GM12878 (cell line): ENCODE data around the gene TOX4. TPM values are rescaled to one million over a fixed set of nuclear protein-coding genes. Genes with fewer than 3 reads are reported as not detected.

Experiments used
- ATAC-seq: fragments of 200-7000 bp; cut with Tn5 transposase; 3 replicates; pipeline ENCODE4 v1.9.1; 2020; ENCODE audit warnings: mild to moderate bottlenecking, moderate library complexity
- BruUV-seq: library from RNA; stranded (reverse); fragments of 400-500 nt; replicated peaks from 2 replicates; lab custom pipeline; 2021; lab: Mats Ljungman, UMichigan
- CTCF ChIA-PET: fragments of 300-600 bp; sonication (Branson Sonifier 250); formaldehyde crosslinking; extraction: SDS; loops from one replicate; lab custom pipeline; 2021; ENCODE audit warnings: inconsistent platforms; lab: Yijun Ruan, JAX
- POLR2A ChIA-PET: fragments of 350-600 bp; formaldehyde crosslinking; extraction: SDS; loops from one replicate; lab custom pipeline; 2021; ENCODE audit warnings: inconsistent platforms; lab: Charles Lee
- RAD21 ChIA-PET: fragments of 300-600 bp; sonication (Branson Sonifier 250); formaldehyde crosslinking; loops from one replicate; lab custom pipeline; 2023; ENCODE audit warnings: antibody characterized with exemption; ENCODE audit not compliant: unreplicated experiment; lab: Charles Lee
- SMC1A ChIA-PET: fragments of 300-600 bp; sonication (Branson Sonifier 250); formaldehyde crosslinking; loops from one replicate; lab custom pipeline; 2023; ENCODE audit not compliant: unreplicated experiment, uncharacterized antibody; lab: Charles Lee
- DNase-seq: peaks from one replicate; pipeline ENCODE4 v3.0.0-alpha.2; 2011; ENCODE audit warnings: low read depth, low spot score
- FAIRE-seq: peaks from 3 replicates; lab custom pipeline; 2011; peaks lifted over from hg19 to GRCh38; lab: Jason Lieb, UNC
- H2AFZ ChIP-seq: 2 replicates; pipeline ENCODE4 v1.6.0; 2011; ENCODE audit warnings: low read depth, low read length, control low read depth; ENCODE audit not compliant: control insufficient read depth
- H3K27ac ChIP-seq: 2 replicates; pipeline ENCODE4 v1.5.1; 2011; ENCODE audit warnings: control low read depth; ENCODE audit not compliant: control insufficient read depth, insufficient read depth
- H3K27me3 ChIP-seq, 2 experiments: replicated peaks in 1 of 2; 2 replicates each; pipeline versions ENCODE4 v1.6.0 to v1.6.1; 2011; ENCODE audit warnings: low read length in 1 of 2; ENCODE audit not compliant: control insufficient read depth in 2 of 2, insufficient read depth in 2 of 2
- H3K36me3 ChIP-seq, 2 experiments: 2 replicates each; pipeline ENCODE4 v1.5.1; 2011; ENCODE audit warnings: low read length in 1 of 2; ENCODE audit not compliant: control insufficient read depth in 2 of 2, insufficient read depth in 2 of 2
- H3K4me1 ChIP-seq: 2 replicates; pipeline ENCODE4 v1.6.1; 2011; ENCODE audit warnings: mild to moderate bottlenecking, low read length, moderate library complexity, mixed read lengths; ENCODE audit not compliant: control insufficient read depth, insufficient read depth
- H3K4me2 ChIP-seq: 2 replicates; pipeline ENCODE4 v1.6.0; 2011; ENCODE audit warnings: control low read depth; ENCODE audit not compliant: control insufficient read depth, insufficient read depth
- H3K4me3 ChIP-seq: fragments of 200-600 bp; sonication (generic); 2 replicates; pipeline ENCODE4 v1.5.1; 2016
- H3K79me2 ChIP-seq: 2 replicates; pipeline ENCODE4 v1.6.0; 2011; ENCODE audit warnings: low read length; ENCODE audit not compliant: control insufficient read depth, insufficient read depth
- H3K9ac ChIP-seq: 2 replicates; pipeline ENCODE4 v1.8.0; 2011; ENCODE audit warnings: low read length, control low read depth, mixed read lengths; ENCODE audit not compliant: control insufficient read depth, insufficient read depth
- H3K9me3 ChIP-seq: replicated peaks from 3 replicates; pipeline ENCODE4 v1.5.1; 2011; ENCODE audit warnings: mild to moderate bottlenecking, low read length; ENCODE audit not compliant: control insufficient read depth, insufficient read depth
- H4K20me1 ChIP-seq: 2 replicates; pipeline ENCODE4 v1.6.0; 2011; ENCODE audit not compliant: control insufficient read depth, insufficient read depth
- ASH2L ChIP-seq: fragments of 300-600, 200-600 bp; sonication (generic); IDR thresholded peaks from 2 replicates; pipeline ENCODE4 v1.6.1; 2017; ENCODE audit warnings: low read depth, mild to moderate bottlenecking, borderline replicate concordance
- CBFB ChIP-seq: IDR thresholded peaks from 2 replicates; pipeline ENCODE4 v1.6.1; 2016; ENCODE audit warnings: antibody characterized with exemption, low read depth
- EED ChIP-seq: sonication (generic); IDR thresholded peaks from 2 replicates; pipeline ENCODE4 v1.6.1; 2016; ENCODE audit warnings: antibody characterized with exemption, low read depth
- ETV6 ChIP-seq, 2 experiments: fragments of 450-650 bp in 1 of 2; IDR thresholded peaks in 1 of 2; conservative IDR thresholded peaks in 1 of 2; 2 replicates each; pipeline ENCODE4 v1.6.1; 2014; ENCODE audit warnings: antibody characterized with exemption in 1 of 2, borderline replicate concordance in 1 of 2, low read depth in 1 of 2, mild to moderate bottlenecking in 1 of 2, moderate library complexity in 1 of 2
- GABPA ChIP-seq: IDR thresholded peaks from 2 replicates; pipeline ENCODE4 v1.6.1; 2014; ENCODE audit warnings: antibody characterized with exemption, low read depth, mild to moderate bottlenecking, inconsistent platforms
- GATAD2B ChIP-seq: fragments of 450-650 bp; conservative IDR thresholded peaks from 2 replicates; pipeline ENCODE4 v1.6.1; 2017; ENCODE audit warnings: low read depth, mild to moderate bottlenecking, moderate library complexity
- HCFC1 ChIP-seq: fragments of 150-350 bp; IDR thresholded peaks from 2 replicates; pipeline ENCODE4 v1.6.1; 2014; ENCODE audit warnings: low read length
- HDGF ChIP-seq: fragments of 450-650 bp; IDR thresholded peaks from 2 replicates; pipeline ENCODE4 v1.6.1; 2016; ENCODE audit warnings: antibody characterized with exemption
- IRF5 ChIP-seq: fragments of 450-650 bp; IDR thresholded peaks from 2 replicates; pipeline ENCODE4 v1.6.1; 2017; ENCODE audit warnings: borderline replicate concordance
- NR2C1 ChIP-seq: fragments of 450-650 bp; IDR thresholded peaks from 2 replicates; pipeline ENCODE4 v1.6.1; 2017; ENCODE audit warnings: antibody characterized with exemption, mild to moderate bottlenecking, moderate library complexity
- NR2F1 ChIP-seq: fragments of 450-650 bp; conservative IDR thresholded peaks from 2 replicates; pipeline ENCODE4 v1.6.1; 2017; ENCODE audit warnings: mild to moderate bottlenecking
- POLR2A ChIP-seq: IDR thresholded peaks from 2 replicates; pipeline ENCODE4 v1.6.1; 2011; ENCODE audit warnings: low read depth, mild to moderate bottlenecking, low read length
- POLR2AphosphoS2 ChIP-seq: IDR thresholded peaks from 2 replicates; pipeline ENCODE4 v1.6.1; 2011; ENCODE audit warnings: low read depth, mild to moderate bottlenecking, low read length, improper control_type of control experiment, moderate library complexity
- POLR2AphosphoS5 ChIP-seq: IDR thresholded peaks from 2 replicates; pipeline ENCODE4 v1.6.1; 2011; ENCODE audit warnings: mild to moderate bottlenecking, low read length, inconsistent platforms
- POU2F2 ChIP-seq: IDR thresholded peaks from 3 replicates; pipeline ENCODE4 v1.6.1; 2011; ENCODE audit warnings: low read depth, mild to moderate bottlenecking, low read length, borderline replicate concordance
- SIX5 ChIP-seq: IDR thresholded peaks from 2 replicates; pipeline ENCODE4 v1.6.1; 2011; ENCODE audit warnings: mild to moderate bottlenecking, low read depth, low read length, moderate library complexity; ENCODE audit not compliant: severe bottlenecking
- SMAD1 ChIP-seq: fragments of 450-650 bp; IDR thresholded peaks from 2 replicates; pipeline ENCODE4 v1.6.1; 2018; ENCODE audit warnings: mild to moderate bottlenecking, low read depth; ENCODE audit not compliant: partially characterized antibody
- SMARCA5 ChIP-seq: fragments of 450-650 bp; IDR thresholded peaks from 2 replicates; pipeline ENCODE4 v1.6.1; 2017; ENCODE audit warnings: mild to moderate bottlenecking
- TCF7 ChIP-seq: IDR thresholded peaks from 2 replicates; pipeline ENCODE4 v1.6.1; 2014; ENCODE audit warnings: antibody characterized with exemption, borderline replicate concordance
- USF2 ChIP-seq: IDR thresholded peaks from 2 replicates; pipeline ENCODE4 v1.6.1; 2011; ENCODE audit warnings: low read depth, low read length, improper control_type of control experiment, borderline replicate concordance
- ZNF622 ChIP-seq: fragments of 450-650 bp; IDR thresholded peaks from 2 replicates; pipeline ENCODE4 v1.6.1; 2017; ENCODE audit warnings: mild to moderate bottlenecking, inconsistent platforms
- WGBS: methylation state at CpG from one replicate; pipeline ENCODE4 v1.1.6; 2016; ENCODE audit warnings: low lambda C conversion rate; ENCODE audit not compliant: insufficient replicate concordance, insufficient coverage; ENCODE audit errors: missing lambda C conversion rate; 5-methylcytosine and 5-hydroxymethylcytosine counted together
- in situ Hi-C: fragments of 300-500 bp; cut with MboI; formaldehyde crosslinking; loops from 9 replicates; pipeline ENCODE4 v1.14.3; 2018; ENCODE audit warnings: mixed read lengths
- intact Hi-C: fragments of 100-400 bp; cut with micrococcal nuclease; formaldehyde crosslinking; loops from one replicate; pipeline ENCODE4 v1.14.2; 2022; ENCODE audit not compliant: unreplicated experiment
- polyA plus RNA-seq, 11 experiments: library from polyadenylated mRNA; depleted of rRNA in 4 of 11; unstranded in 6 of 11; stranded (reverse) in 5 of 11; fragments of >200 nt; fragmentation: Nextera tagmentation in 4 of 11; fragmentation: Illumina TruSeq in 1 of 11; extraction: Ambion mirVana in 4 of 11; extraction: Trizol in 1 of 11; gene quantifications; 1 replicate in 1 of 11; 2 replicates in 10 of 11; pipeline versions ENCODE4 v1.2.1 to v1.2.3, GENCODE V29; 2011 to 2016; ENCODE audit warnings: inconsistent platforms in 2 of 11, missing spikeins in 2 of 11, low read depth in 1 of 11
- total RNA-seq, 4 experiments: library from RNA; depleted of rRNA in 3 of 4; stranded (reverse); fragments of >200 nt in 3 of 4; fragmentation: Illumina TruSeq in 1 of 4; extraction: Trizol in 1 of 4; gene quantifications; 2 replicates each; pipeline versions ENCODE4 v1.2.1 to v1.2.3, GENCODE V29; 2013 to 2021

The TOX4 gene
- total and polyA plus RNA-seq, 10 of the 15 experiments (the other 5 are each of a cell fraction or from before 2014, with no cell fraction given), result 18.4 to 113 (median 55.2) TPM

- Histone ChIP-seq H3K4me3 (peak within 1 kb of the TSS; percentile 97), H3K36me3 (peaks cover 0 to 1% of the 10 kb centered on the region in 2 experiments), H4K20me1 (no peaks in the 10 kb centered on the region), H3K27me3 (no peaks in the 10 kb centered on the region), H3K4me1 (peaks cover 7% of the 10 kb centered on the region), H2AFZ (peak within 1 kb of the TSS; percentile 99), H3K9ac (peak within 1 kb of the TSS; percentile 94), H3K79me2 (peaks cover 43% of the 10 kb centered on the region), H3K9me3 (no peaks in the 10 kb centered on the region), H3K4me2 (peak within 1 kb of the TSS; percentile 87), H3K27ac (peak within 1 kb of the TSS; percentile 94)
- intact Hi-C loops (loop anchor here (1.0 to 2.0 kb wide), 5 partner anchors 19 to 101 kb away; partner anchors contain the start of genes METTL3, SUPT16H and TOX4), in situ Hi-C loops (no loop called here)
- POLR2A ChIA-PET, result interaction anchor here (0.6 to 7.3 kb wide), 12 partner anchors 10 to 1347 kb away, joined by 3 to 82 read pairs (median 4); partner anchors contain the start of genes METTL3 and RAB2B
- under 1% methylated on average over 36 of the region's 36 CpGs for WGBS
- peak; percentile 100 for FAIRE-seq
- DNase-seq, result peak; percentile 99
- RAD21 ChIA-PET, result interaction anchor here (0.7 to 3.2 kb wide), 14 partner anchors 12 to 241 kb away, joined by 3 to 46 read pairs (median 6); partner anchors contain the start of genes METTL3, RAB2B, SUPT16H and TOX4
- BruUV-seq, result no TSS peak
- ATAC-seq, result peak; percentile 98
- SMC1A ChIA-PET, result interaction anchor here (0.6 to 2.6 kb wide), 16 partner anchors 9 to 1639 kb away, joined by 3 to 23 read pairs (median 4); no protein-coding TSS in a partner anchor
- CTCF ChIA-PET, result interaction anchor here (0.6 to 3.3 kb wide), 25 partner anchors 8 to 441 kb away, joined by 3 to 38 read pairs (median 4); partner anchors contain the start of genes RAB2B, SUPT16H and TOX4
- TF ChIP-seq IRF5 (peak; percentile 89), USF2 (no peak), HCFC1 (peak; percentile 72), POU2F2 (peak; percentile 80; the same call in 1 of the 3 replicates), GATAD2B (0 out of 2 replicates have a peak, but pooled peaks have one; percentile 30), POLR2AphosphoS2 (peak; percentile 86), SIX5 (peak; percentile 50), EED (no peak), TCF7 (no peak), CBFB (peak; percentile 76; the same call in 1 of the 2 replicates), POLR2AphosphoS5 (peak; percentile 94), SMARCA5 (peak; percentile 97), SMAD1 (peak; percentile 67), ETV6 (conservative IDR thresholded peaks at IDR 0.05 in 1 of 2, IDR thresholded peaks at IDR 0.05 in 1 of 2; ENCODE audit: borderline replicate concordance in 1 of 2, low read depth in 1 of 2) (no peak; a peak in 1 of 4 replicates), GABPA (peak; percentile 80), HDGF (peak; percentile 90), NR2F1 (0 out of 2 replicates have a peak, but pooled peaks have one; percentile 13), POLR2A (peak; percentile 94), ZNF622 (peak; percentile 91), ASH2L (peak; percentile 26; the same call in 1 of the 2 replicates), NR2C1 (peak; percentile 40)
Measured at GRCh38 chr14:21455912-21456667, 20.9 kb upstream of the TOX4 start, which contains the start of gene CHD8. TSS of gene CHD8 (minus strand) at chr14:21456123. CDS start at chr14:21431643, 24,480 bp downstream.
